K562 (cell line): ENCODE data around the gene CLDN15. TPM values are rescaled to one million over a fixed set of nuclear protein-coding genes. Genes with fewer than 3 reads are reported as not detected.

Source experiments
- COPS2 ChIP-seq: fragments of 450-650 bp; conservative IDR thresholded peaks from 2 replicates; pipeline ENCODE4 v1.6.1; 2016; ENCODE audit warnings: mild to moderate bottlenecking, moderate library complexity
- HOMEZ ChIP-seq: fragments of 250-450 bp; sonication (Bioruptor Pico); IDR thresholded peaks from 2 replicates; pipeline ENCODE4 v1.4.0; 2020; ENCODE audit warnings: mild to moderate bottlenecking, moderate library complexity
- IRF2 ChIP-seq: sonication (generic); formaldehyde crosslinking; IDR thresholded peaks from 2 replicates; pipeline ENCODE4 v1.8.1; 2022; ENCODE audit warnings: mild to moderate bottlenecking, missing genetic modification reagents
- MGA ChIP-seq: fragments of 450-650 bp; IDR thresholded peaks from 2 replicates; pipeline ENCODE4 v1.6.1; 2016; ENCODE audit warnings: mild to moderate bottlenecking, moderate library complexity
- MYBL2 ChIP-seq, 2 experiments: fragments of 450-650 bp in 1 of 2; sonication (generic) in 1 of 2; formaldehyde crosslinking in 1 of 2; IDR thresholded peaks; 2 replicates each; pipeline versions ENCODE4 v1.6.1 to v1.8.1; 2017 to 2022; ENCODE audit warnings: borderline replicate concordance in 1 of 2, inconsistent platforms in 1 of 2, low read depth in 1 of 2, mild to moderate bottlenecking in 1 of 2, missing genetic modification reagents in 1 of 2, moderate library complexity in 1 of 2
- RERE ChIP-seq: sonication (generic); formaldehyde crosslinking; IDR thresholded peaks from 2 replicates; pipeline ENCODE4 v1.8.0; 2023; ENCODE audit warnings: missing genetic modification reagents, mild to moderate bottlenecking, borderline replicate concordance
- polyA plus RNA-seq, 8 experiments: library from polyadenylated mRNA; depleted of rRNA in 4 of 8; stranded (reverse) in 5 of 8; unstranded in 3 of 8; fragments of >200 nt; fragmentation: Nextera tagmentation in 2 of 8; fragmentation: Illumina TruSeq in 1 of 8; extraction: Ambion mirVana in 2 of 8; extraction: Trizol in 1 of 8; gene quantifications; 2 replicates each; pipeline versions ENCODE4 v1.2.1 to v1.2.3, GENCODE V29; 2011 to 2014; ENCODE audit warnings: inconsistent platforms in 1 of 8, missing spikeins in 1 of 8
- total RNA-seq, 7 experiments: library from RNA; depleted of rRNA in 6 of 7; stranded (reverse); fragments of >200 nt in 6 of 7; fragmentation: Illumina TruSeq in 2 of 7; extraction: Trizol in 2 of 7; gene quantifications; 2 replicates each; pipeline versions ENCODE4 v1.2.1 to v1.2.3, GENCODE V29; 2011 to 2021; ENCODE audit warnings: low replicate concordance in 1 of 7

The CLDN15 gene
- total and polyA plus RNA-seq, 9 of the 15 experiments (the other 6 are each of a cell fraction or from before 2014, with no cell fraction given): 0.32 to 14.5 (median 7.4) TPM

- TF ChIP-seq MGA: no peak
- TF ChIP-seq HOMEZ (CRISPR knock-in tag): no peak
- no peak for TF ChIP-seq COPS2
- no peak for TF ChIP-seq IRF2 (CRISPR knock-in tag)
- 0 out of 2 replicates have a peak, but pooled peaks have one; percentile 69 for TF ChIP-seq RERE (CRISPR knock-in tag)
- no peak for TF ChIP-seq MYBL2 (IDR thresholded peaks at IDR 0.05; ENCODE audit: low read depth)
- TF ChIP-seq MYBL2 (CRISPR knock-in tag; IDR thresholded peaks at IDR 0.05; ENCODE audit: borderline replicate concordance): no peak
Observed at GRCh38 chr7:101218236-101219125, 19.1 kb downstream of the CLDN15 start (continued).
